Fibroblast of the aortic adventitia (primary cell): Measurements from ENCODE around the gene SLC22A1. TPM values are rescaled to one million over a fixed set of nuclear protein-coding genes. Genes with fewer than 3 reads are reported as not detected.
"Not testable (repeated sequence)": the region's sequence is repeated elsewhere in the genome, so short reads cannot be mapped to it uniquely, and the experiment has no call there.

Experiments used
- DNase-seq: peaks from one replicate; pipeline ENCODE4 v3.0.0-alpha.2; 2010; ENCODE audit warnings: low read depth
- H3K4me3 ChIP-seq: 2 replicates; pipeline ENCODE4 v1.5.1; 2011; ENCODE audit warnings: low read depth, mild to moderate bottlenecking, control low read depth, low read length, moderate library complexity
- total RNA-seq: library from RNA; depleted of rRNA; stranded (reverse); fragments of >200 nt; gene quantifications from 2 replicates; pipeline ENCODE4 v1.2.3, GENCODE V29; 2012; ENCODE audit warnings: low replicate concordance
- TF ChIP-seq, protein P1 (sequence below): IDR thresholded peaks from 2 replicates; pipeline ENCODE4 v1.5.1; 2011; ENCODE audit warnings: mild to moderate bottlenecking, low read length, control low read depth, inconsistent platforms; ENCODE audit not compliant: insufficient read depth

The SLC22A1 gene
- total RNA-seq, 1 donor = 0.09 TPM

GRCh38 chr6:160133441-160134336 lies 12.1 kb downstream of the SLC22A1 start:
- TF ChIP-seq, protein P1, sequence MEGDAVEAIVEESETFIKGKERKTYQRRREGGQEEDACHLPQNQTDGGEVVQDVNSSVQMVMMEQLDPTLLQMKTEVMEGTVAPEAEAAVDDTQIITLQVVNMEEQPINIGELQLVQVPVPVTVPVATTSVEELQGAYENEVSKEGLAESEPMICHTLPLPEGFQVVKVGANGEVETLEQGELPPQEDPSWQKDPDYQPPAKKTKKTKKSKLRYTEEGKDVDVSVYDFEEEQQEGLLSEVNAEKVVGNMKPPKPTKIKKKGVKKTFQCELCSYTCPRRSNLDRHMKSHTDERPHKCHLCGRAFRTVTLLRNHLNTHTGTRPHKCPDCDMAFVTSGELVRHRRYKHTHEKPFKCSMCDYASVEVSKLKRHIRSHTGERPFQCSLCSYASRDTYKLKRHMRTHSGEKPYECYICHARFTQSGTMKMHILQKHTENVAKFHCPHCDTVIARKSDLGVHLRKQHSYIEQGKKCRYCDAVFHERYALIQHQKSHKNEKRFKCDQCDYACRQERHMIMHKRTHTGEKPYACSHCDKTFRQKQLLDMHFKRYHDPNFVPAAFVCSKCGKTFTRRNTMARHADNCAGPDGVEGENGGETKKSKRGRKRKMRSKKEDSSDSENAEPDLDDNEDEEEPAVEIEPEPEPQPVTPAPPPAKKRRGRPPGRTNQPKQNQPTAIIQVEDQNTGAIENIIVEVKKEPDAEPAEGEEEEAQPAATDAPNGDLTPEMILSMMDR = no peak
- DNase-seq = no peak
- no peak overlapping the region for H3K4me3 ChIP-seq

- not testable (repeated sequence) for H3K4me3 ChIP-seq, DNase-seq
Measured at GRCh38 chr6:160134337-160134751, 12.7 kb downstream of the SLC22A1 start.

- TF ChIP-seq, protein P1 = no peak
Measured at GRCh38 chr6:160134779-160135547, 13.3 kb downstream of the SLC22A1 start.

GRCh38 chr6:160135907-160136655 lies 14.5 kb downstream of the SLC22A1 start:
- no peak overlapping the region for H3K4me3 ChIP-seq
- TF ChIP-seq, protein P1 = no peak
- no peak for DNase-seq

More at GRCh38 chr6:160134779-160135547, 13.3 kb downstream of the SLC22A1 start:
- no peak overlapping the region for H3K4me3 ChIP-seq
- no peak for DNase-seq

GRCh38 chr6:160137130-160137988 lies 15.7 kb downstream of the SLC22A1 start:
- TF ChIP-seq, protein P1 = no peak
- H3K4me3 ChIP-seq = no peak overlapping the region
- no peak for DNase-seq

DNA sequence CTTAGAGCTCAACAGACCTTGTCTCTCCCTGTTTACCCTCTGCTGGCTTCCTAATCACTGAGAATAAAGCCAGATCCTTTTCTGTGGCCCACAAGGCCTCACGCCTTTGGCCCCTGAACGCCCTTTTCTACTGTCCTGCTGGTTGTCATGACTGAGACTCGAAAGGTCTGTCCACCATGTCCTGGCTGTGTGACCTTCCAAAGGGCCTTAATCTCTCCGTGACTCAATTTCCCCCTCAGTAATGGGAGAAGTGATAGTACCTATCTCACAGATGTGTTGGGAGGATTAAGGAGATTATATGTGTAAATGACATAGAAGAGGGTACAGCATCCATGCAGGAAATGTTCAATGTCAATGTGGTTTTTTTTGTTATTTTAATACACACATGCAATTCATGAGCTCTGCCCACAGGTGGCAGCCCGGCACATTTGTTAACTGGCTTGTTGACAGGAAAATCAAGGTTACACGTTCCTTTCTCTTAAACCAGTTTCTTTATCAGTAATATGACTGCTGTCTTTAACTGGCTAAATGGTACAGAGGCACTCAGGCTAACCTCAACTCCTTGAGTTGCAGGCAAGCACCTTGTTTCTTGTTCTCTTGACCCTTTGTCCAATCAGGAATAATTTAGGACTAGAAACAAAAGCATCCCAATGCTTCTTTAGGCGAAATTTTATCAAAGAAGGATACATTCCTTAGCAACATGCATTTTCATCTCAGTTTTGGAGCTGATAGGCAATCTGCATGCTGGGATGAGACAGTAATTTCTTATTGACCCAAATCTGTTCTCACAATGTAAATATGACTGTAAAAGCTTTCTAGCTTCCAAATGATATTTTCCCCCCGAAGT lies 16.6 kb downstream of the SLC22A1 start:
- no peak overlapping the region for H3K4me3 ChIP-seq
- peak; percentile 80 for DNase-seq
- TF ChIP-seq, protein P1 = peak; percentile 76
